ENCODE measurements around the gene TMCO4. TPM values are rescaled to one million over a fixed set of nuclear protein-coding genes. Genes with fewer than 3 reads are reported as not detected.

Gene TMCO4
- total RNA-seq, 2 experiments from 2014 or later, result 1.2 to 8.1 TPM

DNA sequence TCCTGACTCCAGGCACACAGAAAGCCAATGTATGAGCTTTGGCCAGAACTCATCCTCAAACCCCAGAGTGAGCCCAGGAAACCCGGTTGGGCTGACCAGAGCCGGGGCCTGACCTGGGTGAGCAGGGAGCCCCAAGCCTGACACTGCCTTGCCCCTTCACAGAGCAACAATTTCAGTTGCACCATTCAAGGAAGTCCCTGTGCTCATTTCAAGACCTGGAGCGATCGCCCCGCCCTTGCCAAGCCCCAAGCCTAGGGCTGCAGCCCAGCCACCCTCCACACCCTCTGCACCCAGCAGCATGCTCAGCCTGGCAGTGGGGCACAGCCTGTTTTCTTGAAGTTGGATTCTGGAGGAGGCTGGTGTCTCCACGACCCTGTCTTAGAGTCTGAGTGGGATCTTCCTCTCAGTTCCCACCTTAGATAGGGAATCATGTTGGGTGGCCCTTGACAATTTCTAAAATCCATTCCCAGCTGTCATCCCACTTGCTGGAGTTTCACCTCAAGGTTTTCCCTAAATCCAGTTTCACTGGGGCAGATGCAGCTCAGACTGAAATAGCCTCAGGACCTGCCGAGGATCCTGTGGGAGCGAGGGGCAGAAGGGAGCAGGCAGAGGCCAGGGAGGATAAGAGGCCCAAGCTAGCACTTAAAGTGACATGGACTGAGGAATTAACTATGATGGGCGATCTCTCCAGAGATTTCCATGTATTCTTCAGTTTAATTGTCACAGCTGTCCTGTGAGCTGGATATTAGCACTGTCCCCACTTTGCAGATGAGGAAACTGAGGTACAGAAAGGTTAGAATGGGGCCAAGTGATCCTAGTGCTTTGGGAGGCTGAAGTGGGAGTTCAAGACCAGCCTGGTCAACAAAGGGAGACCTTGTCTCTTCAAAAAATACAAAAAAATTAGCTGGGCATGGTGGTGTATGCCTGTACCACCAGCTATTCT lies 153.1 kb downstream of the TMCO4 start:
- ChIA-PET CTCF (ENCODE audit: unreplicated experiment) (no interaction called here), POLR2A (interaction anchor here (0.6 kb wide), 1 partner anchor 7 kb away, joined by 3 read pairs; no protein-coding TSS in a partner anchor)
- no peaks in the 10 kb centered on the region for H3K79me2 ChIP-seq (ENCODE audit: insufficient read depth, low read depth, low read length)
- H3K9me2 ChIP-seq (ENCODE audit: insufficient read depth, low read length), result no peaks in the 10 kb centered on the region
- H3K36me3 ChIP-seq (ENCODE audit: insufficient read depth, low read length), result no peaks in the 10 kb centered on the region
- H3K4me1 ChIP-seq (ENCODE audit: insufficient read depth, low read length, poor library complexity, severe bottlenecking), result no peaks in the 10 kb centered on the region
- DNase-seq (ENCODE audit: low spot score), result no peak
- no peak overlapping the region for H3K4me2 ChIP-seq (ENCODE audit: low read length)
- no peak overlapping the region for H2AFZ ChIP-seq (ENCODE audit: low read length)
- BruUV-seq (replicated peaks), result no TSS peak
- H3K27ac ChIP-seq (ENCODE audit: low read depth, low read length, poor library complexity, severe bottlenecking), result no peak overlapping the region
- no peak for TF ChIP-seq EZH2phosphoT487 (IDR thresholded peaks at IDR 0.05; ENCODE audit: borderline replicate concordance, low read depth, low read length)
- TF ChIP-seq, protein P1, sequence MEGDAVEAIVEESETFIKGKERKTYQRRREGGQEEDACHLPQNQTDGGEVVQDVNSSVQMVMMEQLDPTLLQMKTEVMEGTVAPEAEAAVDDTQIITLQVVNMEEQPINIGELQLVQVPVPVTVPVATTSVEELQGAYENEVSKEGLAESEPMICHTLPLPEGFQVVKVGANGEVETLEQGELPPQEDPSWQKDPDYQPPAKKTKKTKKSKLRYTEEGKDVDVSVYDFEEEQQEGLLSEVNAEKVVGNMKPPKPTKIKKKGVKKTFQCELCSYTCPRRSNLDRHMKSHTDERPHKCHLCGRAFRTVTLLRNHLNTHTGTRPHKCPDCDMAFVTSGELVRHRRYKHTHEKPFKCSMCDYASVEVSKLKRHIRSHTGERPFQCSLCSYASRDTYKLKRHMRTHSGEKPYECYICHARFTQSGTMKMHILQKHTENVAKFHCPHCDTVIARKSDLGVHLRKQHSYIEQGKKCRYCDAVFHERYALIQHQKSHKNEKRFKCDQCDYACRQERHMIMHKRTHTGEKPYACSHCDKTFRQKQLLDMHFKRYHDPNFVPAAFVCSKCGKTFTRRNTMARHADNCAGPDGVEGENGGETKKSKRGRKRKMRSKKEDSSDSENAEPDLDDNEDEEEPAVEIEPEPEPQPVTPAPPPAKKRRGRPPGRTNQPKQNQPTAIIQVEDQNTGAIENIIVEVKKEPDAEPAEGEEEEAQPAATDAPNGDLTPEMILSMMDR (conservative IDR thresholded peaks at IDR 0.05; ENCODE audit: low read length), result no peak
- H3K4me3 ChIP-seq (ENCODE audit: low read depth, low read length, poor library complexity, severe bottlenecking), result no peak overlapping the region
- no peaks in the 10 kb centered on the region for H3K9me3 ChIP-seq (ENCODE audit: low read length)
- H4K20me1 ChIP-seq (ENCODE audit: insufficient read depth, low read length), result no peaks in the 10 kb centered on the region
- intact Hi-C loops (cut with micrococcal nuclease; ENCODE audit: unreplicated experiment), result no loop called here

DNA sequence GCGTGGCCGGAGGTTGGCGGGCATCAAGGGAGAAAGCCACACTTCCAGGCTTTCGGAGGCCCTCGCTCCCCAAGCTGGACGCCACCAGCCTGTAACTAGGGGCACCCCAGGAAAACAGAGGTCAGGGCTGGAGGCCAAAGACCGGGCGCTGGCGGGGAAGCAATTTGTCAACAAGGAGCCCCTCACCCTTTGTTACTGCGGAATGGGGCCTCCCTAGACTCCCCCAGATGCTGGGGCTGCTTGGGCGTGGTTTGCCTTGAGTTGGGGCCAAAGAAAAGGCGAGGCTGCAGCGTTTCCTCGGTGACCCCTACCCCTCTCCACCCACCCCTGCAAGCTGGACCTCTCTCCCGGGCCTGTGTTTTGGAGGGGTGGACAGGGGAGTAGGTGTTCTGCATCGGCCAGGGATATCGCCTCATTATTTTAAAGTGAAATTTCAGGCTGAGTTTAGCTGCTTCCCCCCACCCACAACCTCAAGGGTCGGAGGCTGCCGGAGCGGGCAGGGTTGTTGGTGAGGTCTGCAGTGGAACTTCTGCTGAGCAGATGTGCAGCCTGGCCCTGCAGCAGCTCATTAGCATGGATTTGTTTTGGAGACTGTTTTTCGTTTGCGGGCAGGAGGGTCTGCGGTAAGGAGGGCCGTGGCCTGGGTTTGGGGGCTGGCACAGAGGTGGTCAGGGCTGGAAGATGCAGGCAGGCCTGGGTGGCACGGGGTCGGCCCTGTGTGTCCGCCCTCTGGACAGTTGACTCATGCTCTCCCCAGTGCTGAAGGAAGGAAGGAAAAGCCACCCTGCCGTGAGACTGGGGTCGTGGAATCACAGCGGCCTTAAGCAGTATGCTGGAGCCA lies 154.1 kb downstream of the TMCO4 start:
- CTCF ChIA-PET (ENCODE audit: unreplicated experiment), result no interaction called here
- Histone ChIP-seq H3K4me2 (ENCODE audit: low read length) (peak overlapping the region; percentile 44; the same call in 1 of the 2 replicates), H3K36me3 (ENCODE audit: insufficient read depth, low read length) (no peaks in the 10 kb centered on the region), H3K79me2 (ENCODE audit: insufficient read depth, low read depth, low read length) (no peaks in the 10 kb centered on the region), H4K20me1 (ENCODE audit: insufficient read depth, low read length) (no peaks in the 10 kb centered on the region), H2AFZ (ENCODE audit: low read length) (no peak overlapping the region), H3K4me1 (ENCODE audit: insufficient read depth, low read length, poor library complexity, severe bottlenecking) (no peaks in the 10 kb centered on the region), H3K9me2 (ENCODE audit: insufficient read depth, low read length) (no peaks in the 10 kb centered on the region), H3K27ac (ENCODE audit: low read depth, low read length, poor library complexity, severe bottlenecking) (no peak overlapping the region), H3K9me3 (ENCODE audit: low read length) (no peaks in the 10 kb centered on the region), H3K4me3 (ENCODE audit: low read depth, low read length, poor library complexity, severe bottlenecking) (no peak overlapping the region)
- no peak for DNase-seq (ENCODE audit: low spot score)
- BruUV-seq (replicated peaks), result no TSS peak
- intact Hi-C loops (cut with micrococcal nuclease; ENCODE audit: unreplicated experiment), result no loop called here
- POLR2A ChIA-PET, result no interaction called here
- TF ChIP-seq, protein P1 (conservative IDR thresholded peaks at IDR 0.05; ENCODE audit: low read length), result no peak
- no peak for TF ChIP-seq EZH2phosphoT487 (IDR thresholded peaks at IDR 0.05; ENCODE audit: borderline replicate concordance, low read depth, low read length)
